HUES6 (cell line): ENCODE measurements around the gene RIC1.
"Not testable (repeated sequence)": the region's sequence is repeated elsewhere in the genome, so short reads cannot be mapped to it uniquely, and the experiment has no call there.

Experiments
- H3K27ac ChIP-seq: 2 replicates; pipeline ENCODE4 v1.7.0; 2013; ENCODE audit warnings: low read depth, mild to moderate bottlenecking, low read length, inconsistent platforms
- H3K27me3 ChIP-seq: 2 replicates; pipeline ENCODE4 v1.6.1; 2013; ENCODE audit warnings: low read length; ENCODE audit not compliant: control insufficient read depth, insufficient read depth
- H3K36me3 ChIP-seq: 2 replicates; pipeline ENCODE4 v1.6.1; 2013; ENCODE audit warnings: low read length; ENCODE audit not compliant: control insufficient read depth, insufficient read depth
- H3K4me1 ChIP-seq: 2 replicates; pipeline ENCODE4 v1.6.1; 2013; ENCODE audit warnings: low read length; ENCODE audit not compliant: control insufficient read depth, insufficient read depth
- H3K4me3 ChIP-seq: 2 replicates; pipeline ENCODE4 v1.5.1; 2013; ENCODE audit warnings: low read depth, low read length
- H3K9ac ChIP-seq: one replicate; pipeline ENCODE4 v1.6.1; 2013; ENCODE audit warnings: mild to moderate bottlenecking, low read length
- H3K9me3 ChIP-seq: 2 replicates; pipeline ENCODE4 v1.6.1; 2013; ENCODE audit warnings: low read depth, low read length; ENCODE audit not compliant: control insufficient read depth, insufficient read depth

The RIC1 gene

GRCh38 chr9:5622016-5622415, 6.9 kb upstream of the RIC1 start:
- no peak overlapping the region for H3K4me3 ChIP-seq
- H3K27me3 ChIP-seq = no peaks in the 10 kb centered on the region
- no peak overlapping the region for H3K27ac ChIP-seq
- no peaks in the 10 kb centered on the region for H3K9me3 ChIP-seq
- H3K4me1 ChIP-seq = no peaks in the 10 kb centered on the region
- no peak overlapping the region for H3K9ac ChIP-seq
- H3K36me3 ChIP-seq = no peaks in the 10 kb centered on the region

- no peaks in the 10 kb centered on the region for H3K27me3 ChIP-seq
- H3K4me3 ChIP-seq = no peak overlapping the region
- peaks cover 6% of the 10 kb centered on the region; the same call in 1 of the 2 replicates for H3K4me1 ChIP-seq
- no peaks in the 10 kb centered on the region for H3K36me3 ChIP-seq
- H3K27ac ChIP-seq = no peak overlapping the region
- no peak overlapping the region for H3K9ac ChIP-seq
- no peaks in the 10 kb centered on the region for H3K9me3 ChIP-seq
These were observed 4.3 kb upstream of the RIC1 start for GRCh38 chr9:5624655-5625054.

GRCh38 chr9:5626727-5627634, 1.9 kb upstream of the RIC1 start:
- 0 out of 2 replicates have a peak overlapping the region, but pooled peaks have one; percentile 86 for H3K4me3 ChIP-seq
- no peak overlapping the region for H3K27ac ChIP-seq
- H3K9ac ChIP-seq = no peak overlapping the region
- no peaks in the 10 kb centered on the region for H3K36me3 ChIP-seq
- no peaks in the 10 kb centered on the region for H3K27me3 ChIP-seq
- no peaks in the 10 kb centered on the region for H3K9me3 ChIP-seq
- peaks cover 13% of the 10 kb centered on the region for H3K4me1 ChIP-seq

GRCh38 chr9:5627686-5628085, 1.2 kb upstream of the RIC1 start:
- Histone ChIP-seq H3K4me3 (peak overlapping the region; percentile 86), H3K4me1 (peaks cover 13% of the 10 kb centered on the region)
- not testable (repeated sequence) for H3K36me3 ChIP-seq, H3K9ac ChIP-seq, H3K27me3 ChIP-seq, H3K27ac ChIP-seq, H3K9me3 ChIP-seq

GRCh38 chr9:5628183-5628529, 751 bp upstream of the RIC1 start:
- Histone ChIP-seq H3K4me3 (peak overlapping the region; percentile 86), H3K27me3 (no peaks in the 10 kb centered on the region), H3K27ac (peak overlapping the region; percentile 76; the same call in 1 of the 2 replicates), H3K4me1 (peaks cover 13% of the 10 kb centered on the region), H3K9ac (peak overlapping the region; percentile 85), H3K36me3 (no peaks in the 10 kb centered on the region), H3K9me3 (no peaks in the 10 kb centered on the region)

- Histone ChIP-seq H3K9me3 (no peaks in the 10 kb centered on the region), H3K27me3 (no peaks in the 10 kb centered on the region)
These were observed 589 bp downstream of the RIC1 start for GRCh38 chr9:5629312-5630080.

GRCh38 chr9:5630081-5630507, 1.2 kb downstream of the RIC1 start:
- Histone ChIP-seq H3K27me3 (no peaks in the 10 kb centered on the region), H3K36me3 (no peaks in the 10 kb centered on the region), H3K27ac (no peak overlapping the region), H3K4me1 (peaks cover 13% of the 10 kb centered on the region), H3K9ac (peak overlapping the region; percentile 88), H3K9me3 (peaks cover 3% of the 10 kb centered on the region; the same call in 1 of the 2 replicates), H3K4me3 (peak overlapping the region; percentile 86)

More at GRCh38 chr9:5629312-5630080, 589 bp downstream of the RIC1 start:
- Histone ChIP-seq H3K4me1 (peaks cover 13% of the 10 kb centered on the region), H3K27ac (peak overlapping the region; percentile 76), H3K4me3 (peak overlapping the region; percentile 86), H3K36me3 (no peaks in the 10 kb centered on the region), H3K9ac (peak overlapping the region; percentile 88)

GRCh38 chr9:5631026-5631425, 2.1 kb downstream of the RIC1 start:
- no peak overlapping the region for H3K9ac ChIP-seq
- no peak overlapping the region for H3K27ac ChIP-seq
- H3K36me3 ChIP-seq = no peaks in the 10 kb centered on the region
- peaks cover 11% of the 10 kb centered on the region; the same call in 1 of the 2 replicates for H3K9me3 ChIP-seq
- no peaks in the 10 kb centered on the region for H3K27me3 ChIP-seq
- peak overlapping the region; percentile 86 for H3K4me3 ChIP-seq
- peaks cover 13% of the 10 kb centered on the region for H3K4me1 ChIP-seq

GRCh38 chr9:5632540-5632939, 3.6 kb downstream of the RIC1 start:
- no peak overlapping the region for H3K9ac ChIP-seq
- no peak overlapping the region for H3K4me3 ChIP-seq
- H3K36me3 ChIP-seq = no peaks in the 10 kb centered on the region
- H3K4me1 ChIP-seq = peaks cover 10% of the 10 kb centered on the region
- no peaks in the 10 kb centered on the region for H3K27me3 ChIP-seq
- H3K27ac ChIP-seq = no peak overlapping the region
- H3K9me3 ChIP-seq = peaks cover 13% of the 10 kb centered on the region; the same call in 1 of the 2 replicates

- no peak overlapping the region for H3K4me3 ChIP-seq
- H3K36me3 ChIP-seq = no peaks in the 10 kb centered on the region
- no peak overlapping the region for H3K9ac ChIP-seq
- H3K4me1 ChIP-seq = peaks cover 7% of the 10 kb centered on the region
- H3K9me3 ChIP-seq = peaks cover 16% of the 10 kb centered on the region; the same call in 1 of the 2 replicates
- H3K27ac ChIP-seq = no peak overlapping the region
- no peaks in the 10 kb centered on the region for H3K27me3 ChIP-seq
These were observed 4.3 kb downstream of the RIC1 start for GRCh38 chr9:5633243-5633642.

GRCh38 chr9:5635390-5635789, 6.5 kb downstream of the RIC1 start:
- H3K4me3 ChIP-seq = no peak overlapping the region
- peaks cover 7% of the 10 kb centered on the region for H3K4me1 ChIP-seq
- H3K9ac ChIP-seq = no peak overlapping the region
- H3K9me3 ChIP-seq = peaks cover 19% of the 10 kb centered on the region; the same call in 1 of the 2 replicates
- H3K27ac ChIP-seq = no peak overlapping the region
- no peaks in the 10 kb centered on the region for H3K36me3 ChIP-seq
- H3K27me3 ChIP-seq = no peaks in the 10 kb centered on the region
